K562 (cell line): ENCODE data around the gene MBNL1. TPM values are rescaled to one million over a fixed set of nuclear protein-coding genes. Genes with fewer than 3 reads are reported as not detected.

Experiments
- ATAC-seq: fragments of 200-7000 bp; cut with Tn5 transposase; 3 replicates; pipeline ENCODE4 v1.9.1; 2020; ENCODE audit warnings: moderate library complexity
- BruUV-seq: library from RNA; stranded (reverse); fragments of 400-500 nt; replicated peaks from 2 replicates; lab custom pipeline; 2021; lab: Mats Ljungman, UMichigan
- CTCF ChIA-PET: fragments of 300-600 bp; formaldehyde crosslinking; extraction: SDS; loops from one replicate; lab custom pipeline; 2021; ENCODE audit warnings: low intra/inter-chr PET ratio; lab: Yijun Ruan, JAX
- POLR2A ChIA-PET: fragments of 300-600, 350-650 bp; sonication (Branson Sonifier 250); formaldehyde crosslinking; extraction: SDS; loops from one replicate; lab custom pipeline; 2021; ENCODE audit warnings: antibody characterized with exemption, inconsistent platforms; lab: Yijun Ruan, JAX
- DNase-seq, 4 experiments: peaks; one replicate each; pipeline versions ENCODE4 v3.0.0 to v3.0.0-alpha.2; 2011 to 2018; ENCODE audit warnings: low spot score in 3 of 4, mixed read lengths in 3 of 4; ENCODE audit errors: extremely low read depth in 1 of 4
- FAIRE-seq: peaks from 2 replicates; lab custom pipeline; 2011; peaks lifted over from hg19 to GRCh38; lab: Jason Lieb, UNC
- H2AFZ ChIP-seq: 2 replicates; pipeline ENCODE4 v1.6.0; 2011; ENCODE audit warnings: low read depth, low read length, control low read depth, inconsistent platforms
- H3K27ac ChIP-seq: fragments of 200-600 bp; 3 replicates; pipeline ENCODE4 v1.8.0; 2011; ENCODE audit warnings: low read depth, mild to moderate bottlenecking, control low read depth, inconsistent platforms, low read length, moderate library complexity, mixed read lengths; ENCODE audit errors: extremely low read depth
- H3K27me3 ChIP-seq, 2 experiments: fragments of 300-600 bp in 1 of 2; 2 replicates in 1 of 2; 3 replicates in 1 of 2; pipeline versions ENCODE4 v1.6.0 to v1.8.0; 2011; ENCODE audit warnings: inconsistent platforms in 2 of 2, low read length in 2 of 2, mild to moderate bottlenecking in 1 of 2, mixed read lengths in 1 of 2, moderate library complexity in 1 of 2; ENCODE audit not compliant: control insufficient read depth in 2 of 2, insufficient read depth in 2 of 2
- H3K36me3 ChIP-seq: fragments of 300-600 bp; 3 replicates; pipeline ENCODE4 v1.8.0; 2011; ENCODE audit warnings: mild to moderate bottlenecking, low read length, inconsistent platforms; ENCODE audit not compliant: control insufficient read depth, insufficient read depth
- H3K4me1 ChIP-seq, 2 experiments: fragments of 200-600 bp in 1 of 2; replicated peaks in 1 of 2; 2 replicates in 1 of 2; 3 replicates in 1 of 2; pipeline versions ENCODE4 v1.5.1 to v1.8.0; 2011; ENCODE audit warnings: inconsistent platforms in 2 of 2, low read length in 2 of 2, mild to moderate bottlenecking in 1 of 2, mixed read lengths in 1 of 2, moderate library complexity in 1 of 2; ENCODE audit not compliant: control insufficient read depth in 2 of 2, insufficient read depth in 2 of 2
- H3K4me2 ChIP-seq: 2 replicates; pipeline ENCODE4 v1.6.1; 2011; ENCODE audit warnings: low read length, control low read depth, inconsistent platforms, mixed read lengths; ENCODE audit not compliant: insufficient read depth
- H3K4me3 ChIP-seq: fragments of 200-600 bp; sonication (generic), shearing (Covaris generic); 2 replicates; pipeline ENCODE4 v1.5.1; 2016; ENCODE audit warnings: control low read depth, inconsistent platforms
- H3K79me2 ChIP-seq: fragments of 200-600 bp; 3 replicates; pipeline ENCODE4 v1.8.0; 2011; ENCODE audit warnings: low read length, inconsistent platforms; ENCODE audit not compliant: control insufficient read depth, insufficient read depth
- H3K9ac ChIP-seq, 2 experiments: 2 replicates each; pipeline versions ENCODE4 v1.6.0 to v1.6.1; 2011; ENCODE audit warnings: low read depth in 2 of 2, low read length in 2 of 2, control low read depth in 1 of 2, inconsistent platforms in 1 of 2, mild to moderate bottlenecking in 1 of 2, mixed read lengths in 1 of 2; ENCODE audit not compliant: insufficient read depth in 1 of 2
- H3K9me1 ChIP-seq: one replicate; pipeline ENCODE4 v1.6.0; 2011; ENCODE audit warnings: inconsistent platforms, mild to moderate bottlenecking, low read length, moderate library complexity; ENCODE audit not compliant: control insufficient read depth, insufficient read depth
- H3K9me3 ChIP-seq: replicated peaks from 2 replicates; pipeline ENCODE4 v1.5.1; 2011; ENCODE audit warnings: low read depth, low read length, inconsistent platforms; ENCODE audit not compliant: control insufficient read depth, insufficient read depth
- H4K20me1 ChIP-seq: replicated peaks from 2 replicates; pipeline ENCODE4 v1.6.1; 2011; ENCODE audit warnings: low read length, inconsistent platforms, mixed read lengths; ENCODE audit not compliant: control insufficient read depth, insufficient read depth
- ARID1B ChIP-seq: fragments of 450-650 bp; IDR thresholded peaks from 2 replicates; pipeline ENCODE4 v1.6.1; 2016; ENCODE audit warnings: antibody characterized with exemption, mild to moderate bottlenecking, inconsistent platforms
- ATF7 ChIP-seq: fragments of 450-650 bp; IDR thresholded peaks from 2 replicates; pipeline ENCODE4 v1.7.1; 2014; ENCODE audit warnings: mild to moderate bottlenecking, moderate library complexity
- BCOR ChIP-seq: fragments of 450-650 bp; IDR thresholded peaks from 2 replicates; pipeline ENCODE4 v1.6.1; 2016
- CREB5 ChIP-seq: fragments of 250-450 bp; sonication (Bioruptor Pico); IDR thresholded peaks from 2 replicates; pipeline ENCODE4 v1.5.0; 2020; ENCODE audit warnings: mild to moderate bottlenecking
- GTF2A2 ChIP-seq: IDR thresholded peaks from 2 replicates; pipeline ENCODE4 v1.6.1; 2016; ENCODE audit warnings: mild to moderate bottlenecking, missing genetic modification characterization, missing compliant biosample characterization
- IRF2 ChIP-seq: sonication (generic); formaldehyde crosslinking; IDR thresholded peaks from 2 replicates; pipeline ENCODE4 v1.8.1; 2022; ENCODE audit warnings: mild to moderate bottlenecking, missing genetic modification reagents
- MAFF ChIP-seq: IDR thresholded peaks from 2 replicates; pipeline ENCODE4 v1.6.1; 2012; ENCODE audit warnings: low read length, improper control_type of control experiment
- MEF2D ChIP-seq: conservative IDR thresholded peaks from 2 replicates; pipeline ENCODE4 v1.6.1; 2016; ENCODE audit warnings: low read depth, missing genetic modification characterization, missing compliant biosample characterization
- MEIS2 ChIP-seq: fragments of 450-650 bp; IDR thresholded peaks from 2 replicates; pipeline ENCODE4 v1.6.1; 2014; ENCODE audit warnings: mild to moderate bottlenecking; ENCODE audit not compliant: partially characterized antibody
- MITF ChIP-seq: IDR thresholded peaks from 2 replicates; pipeline ENCODE4 v1.6.1; 2014; ENCODE audit warnings: antibody characterized with exemption
- NCOA1 ChIP-seq: fragments of 450-650 bp; IDR thresholded peaks from 2 replicates; pipeline ENCODE4 v1.6.1; 2016; ENCODE audit warnings: low read depth
- SAFB2 ChIP-seq: fragments of 200-400 bp; formaldehyde crosslinking; IDR thresholded peaks from 2 replicates; pipeline ENCODE4 v1.6.1; 2018; ENCODE audit warnings: borderline replicate concordance, low read length, low read depth, moderate library complexity; ENCODE audit not compliant: severe bottlenecking
- TRIM25 ChIP-seq: fragments of 450-650 bp; IDR thresholded peaks from 2 replicates; pipeline ENCODE4 v1.7.0; 2016; ENCODE audit warnings: borderline replicate concordance
- XRCC4 ChIP-seq: IDR thresholded peaks from one replicate; pipeline ENCODE4 v1.6.1; 2011; ENCODE audit not compliant: insufficient read depth, insufficient read length; ENCODE audit errors: extremely low read depth
- ZBED1 ChIP-seq: IDR thresholded peaks from 2 replicates; pipeline ENCODE4 v1.6.1; 2014
- ZBTB49 ChIP-seq: sonication (generic); formaldehyde crosslinking; IDR thresholded peaks from 2 replicates; pipeline ENCODE4 v1.8.0; 2022; ENCODE audit warnings: missing genetic modification reagents, mild to moderate bottlenecking, borderline replicate concordance
- ZNF431 ChIP-seq: sonication (generic); formaldehyde crosslinking; IDR thresholded peaks from 2 replicates; pipeline ENCODE4 v1.8.0; 2022; ENCODE audit warnings: mild to moderate bottlenecking, missing genetic modification reagents
- ZNF444 ChIP-seq: fragments of 250-450 bp; sonication (Bioruptor Pico); IDR thresholded peaks from 2 replicates; pipeline ENCODE4 v1.4.0; 2020; ENCODE audit warnings: mild to moderate bottlenecking, moderate library complexity
- ZZZ3 ChIP-seq: fragments of 450-650 bp; IDR thresholded peaks from 2 replicates; pipeline ENCODE4 v1.6.1; 2016; ENCODE audit warnings: antibody characterized with exemption, mild to moderate bottlenecking, moderate library complexity
- WGBS: fragments of 100-300 bp; shearing (Covaris generic); methylation state at CpG from one replicate; pipeline ENCODE4 v1.1.6; 2016; ENCODE audit warnings: low coverage, mixed read lengths; ENCODE audit not compliant: insufficient coverage; ENCODE audit errors: missing lambda C conversion rate; 5-methylcytosine and 5-hydroxymethylcytosine counted together
- in situ Hi-C: fragments of 300-500 bp; cut with MboI; formaldehyde crosslinking; loops from 4 replicates; pipeline ENCODE4 v1.15.0; 2018; ENCODE audit warnings: inconsistent platforms, mixed read lengths
- intact Hi-C: fragments of 100-400 bp; cut with micrococcal nuclease; formaldehyde crosslinking; loops from 2 replicates; pipeline ENCODE4 v1.14.2; 2022
- polyA plus RNA-seq, 8 experiments: library from polyadenylated mRNA; depleted of rRNA in 4 of 8; stranded (reverse) in 5 of 8; unstranded in 3 of 8; fragments of >200 nt; fragmentation: Nextera tagmentation in 2 of 8; fragmentation: Illumina TruSeq in 1 of 8; extraction: Ambion mirVana in 2 of 8; extraction: Trizol in 1 of 8; gene quantifications; 2 replicates each; pipeline versions ENCODE4 v1.2.1 to v1.2.3, GENCODE V29; 2011 to 2014; ENCODE audit warnings: inconsistent platforms in 1 of 8, missing spikeins in 1 of 8
- total RNA-seq, 7 experiments: library from RNA; depleted of rRNA in 6 of 7; stranded (reverse); fragments of >200 nt in 6 of 7; fragmentation: Illumina TruSeq in 2 of 7; extraction: Trizol in 2 of 7; gene quantifications; 2 replicates each; pipeline versions ENCODE4 v1.2.1 to v1.2.3, GENCODE V29; 2011 to 2021; ENCODE audit warnings: low replicate concordance in 1 of 7

MBNL1 gene
- total and polyA plus RNA-seq, 9 of the 15 experiments (the other 6 are each of a cell fraction or from before 2014, with no cell fraction given), result 70.3 to 243 (median 220) TPM

GRCh38 chr3:152330559-152330958 is 61.8 kb downstream of the MBNL1 start:
- WGBS, result 0% methylated on average over 2 of the region's 2 CpGs
- H3K79me2 ChIP-seq, result peaks cover 99% of the 10 kb centered on the region
- intact Hi-C loops (no loop called here), in situ Hi-C loops (no loop called here)
- peaks cover 67% of the 10 kb centered on the region for H3K36me3 ChIP-seq
- no peaks in the 10 kb centered on the region for H3K9me1 ChIP-seq
- BruUV-seq, result no TSS peak
- peak overlapping the region; percentile 56 for H3K4me2 ChIP-seq
- H3K9ac ChIP-seq, result peak overlapping the region in 1 of 2 experiments; percentile 40; a peak in 2 of 4 replicates
- H3K4me1 ChIP-seq, result peaks cover 22 to 34% of the 10 kb centered on the region in 2 experiments
- H3K4me3 ChIP-seq, result no peak overlapping the region
- H3K27ac ChIP-seq, result peak overlapping the region; percentile 83
- DNase-seq (peak in 2 of 4 experiments; percentile 44 to 75), FAIRE-seq (peak; percentile 6), ATAC-seq (peak; percentile 79)
- peaks cover 2% of the 10 kb centered on the region; the same call in 1 of the 2 replicates for H3K9me3 ChIP-seq
- peaks cover 8% of the 10 kb centered on the region; the same call in 1 of the 2 replicates for H4K20me1 ChIP-seq
- no peaks in the 10 kb centered on the region for H3K27me3 ChIP-seq
- H2AFZ ChIP-seq, result no peak overlapping the region
- ChIA-PET CTCF (no interaction called here), POLR2A (no interaction called here)
- TF ChIP-seq ZNF444 (CRISPR knock-in tag) (no peak), MEIS2 (peak; percentile 43), MEF2D (no peak), GTF2A2 (tag) (no peak), ZNF431 (CRISPR knock-in tag) (no peak), BCOR (no peak), ZBED1 (no peak), ZZZ3 (no peak), TRIM25 (no peak), MAFF (no peak), XRCC4 (no peak), CREB5 (CRISPR knock-in tag) (no peak), SAFB2 (no peak), ZBTB49 (CRISPR knock-in tag) (no peak), MITF (no peak), ARID1B (peak; percentile 81), NCOA1 (no peak; the same call in 1 of the 2 replicates), IRF2 (CRISPR knock-in tag) (no peak), ATF7 (no peak)
